Gastrocnemius medialis (tissue), 4 donors: ENCODE data around the gene PXMP4.

Experiments
- CTCF ChIP-seq, 5 experiments: fragments of 450-650 bp in 3 of 5; fragments of 200-600 bp in 2 of 5; sonication (generic) in 2 of 5; IDR thresholded peaks in 4 of 5; conservative IDR thresholded peaks in 1 of 5; 1 replicate in 4 of 5; 2 replicates in 1 of 5; pipeline ENCODE4 v1.5.1; 2016 to 2019; ENCODE audit warnings: antibody characterized with exemption in 5 of 5, mild to moderate bottlenecking in 3 of 5, moderate library complexity in 3 of 5
- POLR2A ChIP-seq, 2 donors: fragments of 450-650 bp; IDR thresholded peaks; one replicate each; pipeline ENCODE4 v1.6.1; 2017; ENCODE audit warnings: antibody characterized with exemption in 2 of 2, mild to moderate bottlenecking in 2 of 2, moderate library complexity in 2 of 2

GRCh38 chr20:33679758-33680485, 40.2 kb downstream of the PXMP4 start:
- no peak for TF ChIP-seq CTCF (IDR thresholded peaks at IDR 0.05 in 4 of 5, conservative IDR thresholded peaks at IDR 0.05 in 1 of 5)
- no peak for TF ChIP-seq POLR2A (IDR thresholded peaks at IDR 0.05)
